HG03139 (cell line): ENCODE measurements around the gene C10orf95.

ENCODE experiments used
- ATAC-seq: cut with Tn5 transposase; IDR thresholded peaks from one replicate; pipeline ENCODE4 v1.9.1; 2021; ENCODE audit not compliant: unreplicated experiment

C10orf95 gene

DNA sequence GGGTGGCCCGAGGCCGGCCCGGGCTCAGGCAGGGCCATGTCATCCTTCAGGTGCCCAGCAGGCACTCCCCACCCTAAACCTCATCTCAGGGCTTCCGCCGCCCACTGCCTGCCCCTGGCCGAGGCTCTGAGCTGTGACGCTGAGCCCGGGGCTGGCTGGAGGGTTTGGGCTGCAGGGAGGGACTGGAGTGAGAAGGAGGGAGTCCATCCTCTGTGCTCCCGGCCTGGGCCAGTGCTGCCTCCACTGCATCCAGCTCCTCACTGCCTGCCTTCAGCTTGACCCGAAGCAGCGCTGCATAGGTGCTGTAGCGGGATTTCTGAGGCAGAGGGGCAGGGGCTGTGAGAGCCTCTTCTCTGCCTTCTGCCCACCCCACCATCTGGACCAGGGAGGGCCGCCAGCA, 48.2 kb downstream of the C10orf95 start:
- no peak for ATAC-seq

DNA sequence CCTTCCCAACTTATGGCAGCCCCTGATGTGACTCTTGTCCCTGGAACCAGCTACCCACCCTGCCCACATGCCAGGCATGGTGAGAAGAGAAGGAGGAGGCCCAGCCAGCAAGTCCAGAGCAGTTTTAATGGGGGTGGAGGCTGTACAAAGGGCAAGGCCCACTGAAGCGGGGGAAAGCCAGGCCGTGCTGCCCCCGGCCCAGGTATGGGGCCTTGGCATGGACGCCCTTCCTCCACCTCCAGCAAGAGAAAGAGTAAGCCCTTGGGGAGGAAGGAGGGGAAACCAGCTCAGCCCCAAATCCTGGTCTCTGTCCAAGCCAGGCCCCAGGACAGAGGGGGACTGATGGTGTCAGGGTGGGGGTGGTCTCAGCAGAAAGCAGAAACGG, 48.8 kb downstream of the C10orf95 start:
- ATAC-seq: no peak

DNA sequence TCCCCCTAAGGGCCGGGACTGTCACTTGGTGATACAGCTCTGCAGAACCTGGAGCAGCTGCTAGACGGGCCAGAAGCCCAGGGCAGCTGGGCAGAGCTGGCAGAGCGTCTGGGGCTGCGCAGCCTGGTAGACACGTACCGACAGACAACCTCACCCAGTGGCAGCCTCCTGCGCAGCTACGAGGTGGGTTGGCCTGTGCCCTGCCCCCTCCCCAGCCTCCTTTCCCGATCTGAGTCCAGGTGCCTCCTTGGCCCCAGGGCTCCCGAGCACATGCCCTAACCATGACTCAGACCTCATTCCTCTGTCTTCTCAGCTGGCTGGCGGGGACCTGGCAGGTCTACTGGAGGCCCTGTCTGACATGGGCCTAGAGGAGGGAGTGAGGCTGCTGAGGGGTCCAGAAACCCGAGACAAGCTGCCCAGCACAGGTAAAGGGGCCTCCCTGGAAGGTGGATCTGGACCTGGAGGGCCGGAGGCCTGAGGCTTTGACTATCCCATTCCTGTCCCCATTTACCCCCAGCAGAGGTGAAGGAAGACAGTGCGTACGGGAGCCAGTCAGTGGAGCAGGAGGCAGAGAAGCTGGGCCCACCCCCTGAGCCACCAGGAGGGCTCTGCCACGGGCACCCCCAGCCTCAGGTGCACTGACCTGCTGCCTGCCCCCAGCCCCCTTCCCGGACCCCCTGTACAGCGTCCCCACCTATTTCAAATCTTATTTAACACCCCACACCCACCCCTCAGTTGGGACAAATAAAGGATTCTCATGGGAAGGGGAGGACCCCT, 49.4 kb downstream of the C10orf95 start:
- no peak for ATAC-seq

DNA sequence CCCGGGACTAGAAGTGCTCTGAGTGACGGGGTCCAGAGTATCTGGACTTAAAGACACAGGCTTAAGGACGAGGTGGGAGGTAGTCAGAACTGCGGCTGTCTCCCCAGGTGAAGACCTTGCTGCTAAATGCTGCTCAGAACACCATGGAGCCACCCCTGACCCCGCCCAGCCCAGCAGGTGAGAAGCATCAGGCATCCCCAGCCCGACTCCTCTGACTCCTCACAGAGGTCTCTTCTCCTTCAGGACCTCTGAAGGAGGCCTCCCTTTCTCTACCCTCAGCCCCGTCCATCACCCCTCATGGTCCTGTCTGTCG, 50.0 kb downstream of the C10orf95 start:
- ATAC-seq: no peak

DNA sequence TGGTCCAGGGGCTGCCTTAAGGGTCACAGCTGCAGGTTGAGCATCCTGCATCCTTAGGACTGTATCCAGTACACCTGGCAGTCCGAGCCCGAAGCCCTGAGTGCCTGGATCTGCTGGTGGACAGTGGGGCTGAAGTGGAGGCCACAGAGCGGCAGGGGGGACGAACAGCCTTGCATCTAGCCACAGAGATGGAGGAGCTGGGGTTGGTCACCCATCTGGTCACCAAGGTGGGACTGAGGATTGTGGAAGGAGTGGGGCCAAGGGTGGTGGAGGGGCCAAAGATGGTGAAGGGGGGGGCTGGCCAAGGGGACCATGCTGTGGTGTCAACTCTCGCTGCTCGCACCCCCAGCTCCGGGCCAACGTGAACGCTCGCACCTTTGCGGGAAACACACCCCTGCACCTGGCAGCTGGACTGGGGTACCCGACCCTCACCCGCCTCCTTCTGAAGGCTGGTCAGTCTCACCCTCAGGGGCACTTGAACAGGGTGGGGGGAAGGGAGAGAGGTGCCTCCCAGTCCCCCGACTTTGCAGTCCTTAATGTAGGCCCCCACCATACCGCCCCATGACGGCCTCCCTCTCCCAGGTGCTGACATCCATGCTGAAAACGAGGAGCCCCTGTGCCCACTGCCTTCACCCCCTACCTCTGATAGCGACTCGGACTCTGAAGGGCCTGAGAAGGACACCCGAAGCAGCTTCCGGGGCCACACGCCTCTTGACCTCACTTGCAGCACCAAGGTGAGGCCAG, 50.6 kb downstream of the C10orf95 start:
- ATAC-seq: no peak

DNA sequence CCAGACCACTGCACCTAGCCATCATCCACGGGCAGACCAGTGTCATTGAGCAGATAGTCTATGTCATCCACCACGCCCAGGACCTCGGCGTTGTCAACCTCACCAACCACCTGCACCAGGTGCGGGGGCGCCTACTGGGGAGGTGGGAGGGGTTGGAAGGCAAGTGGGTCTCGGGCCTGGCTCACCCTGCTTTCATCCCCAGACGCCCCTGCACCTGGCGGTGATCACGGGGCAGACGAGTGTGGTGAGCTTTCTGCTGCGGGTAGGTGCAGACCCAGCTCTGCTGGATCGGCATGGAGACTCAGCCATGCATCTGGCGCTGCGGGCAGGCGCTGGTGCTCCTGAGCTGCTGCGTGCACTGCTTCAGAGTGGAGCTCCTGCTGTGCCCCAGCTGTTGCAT, 51.3 kb downstream of the C10orf95 start:
- ATAC-seq: no peak
